ENCODE measurements around the gene CSDE1. TPM values are rescaled to one million over a fixed set of nuclear protein-coding genes. Genes with fewer than 3 reads are reported as not detected.
"Not testable (repeated sequence)": the region's sequence is repeated elsewhere in the genome, so short reads cannot be mapped to it uniquely, and the experiment has no call there.

CSDE1 gene
- total RNA-seq (2022) = 333 and 362 TPM in 2 replicates
- Bru-seq, nascent RNA = percentile 97 among the genes with signal in this experiment
- BruChase-seq, experiment 1, labeled RNA remaining after a 6-hour chase = percentile 98 among the genes with signal in this experiment
- percentile 97 among the genes with signal in this experiment for BruChase-seq, experiment 2, labeled RNA remaining after a 2-hour chase
- long read RNA-seq, full-length matches to known transcripts = 151 of 198 reads
- long read RNA-seq, partial matches to known transcripts = 26 of 198 reads
- long read RNA-seq, other reads (novel, unspliced or antisense) = 21 of 198 reads

- peak within 1 kb of the TSS; percentile 99 for H3K27ac Mint-ChIP-seq (ENCODE audit: unreplicated experiment)
- intact Hi-C loops (cut with micrococcal nuclease; ENCODE audit: unreplicated experiment) = no loop called here
- CTCF ChIA-PET = no interaction called here
These were observed at the start of gene CSDE1 for GRCh38 chr1:114757455-114758255. CSDE1 (minus strand) TSS chr1:114757984; CDS start chr1:114739890, 18,094 bp downstream.

GRCh38 chr1:114804449-114804848, 46.7 kb upstream of the CSDE1 start:
- intact Hi-C loops (cut with micrococcal nuclease; ENCODE audit: unreplicated experiment); H3K9me3 Mint-ChIP-seq (ENCODE audit: low read depth, unreplicated experiment); H3K27ac Mint-ChIP-seq (ENCODE audit: unreplicated experiment); CTCF ChIA-PET; H3K36me3 Mint-ChIP-seq (ENCODE audit: insufficient read depth, unreplicated experiment); H3K4me3 Mint-ChIP-seq (ENCODE audit: low read depth, unreplicated experiment); H3K4me1 Mint-ChIP-seq (ENCODE audit: low read depth, unreplicated experiment); BruUV-seq (replicated peaks); DNase-seq: not testable (repeated sequence)
- peaks cover 32% of the 10 kb centered on the region for H3K27me3 Mint-ChIP-seq (ENCODE audit: unreplicated experiment)

More at GRCh38 chr1:114757455-114758255, at the start of gene CSDE1:
- TF ChIP-seq CTCF (IDR thresholded peaks at IDR 0.05; ENCODE audit: unreplicated experiment) = no peak
- Mint-ChIP-seq H3K27me3 (ENCODE audit: unreplicated experiment) (no peaks in the 10 kb centered on the region), H3K4me1 (ENCODE audit: low read depth, unreplicated experiment) (peaks cover 15% of the 10 kb centered on the region), H3K9me3 (ENCODE audit: low read depth, unreplicated experiment) (no peaks in the 10 kb centered on the region), H3K36me3 (ENCODE audit: insufficient read depth, unreplicated experiment) (peaks cover 34% of the 10 kb centered on the region), H3K4me3 (ENCODE audit: low read depth, unreplicated experiment) (peak within 1 kb of the TSS; percentile 95)
- DNase-seq = peak; percentile 91
- BruUV-seq (replicated peaks) = no TSS peak

GRCh38 chr1:114803001-114803400, 45.2 kb upstream of the CSDE1 start:
- Mint-ChIP-seq H3K27me3 (ENCODE audit: unreplicated experiment) (peaks cover 44% of the 10 kb centered on the region), H3K4me3 (ENCODE audit: low read depth, unreplicated experiment) (no peak overlapping the region), H3K4me1 (ENCODE audit: low read depth, unreplicated experiment) (no peaks in the 10 kb centered on the region), H3K36me3 (ENCODE audit: insufficient read depth, unreplicated experiment) (no peaks in the 10 kb centered on the region), H3K9me3 (ENCODE audit: low read depth, unreplicated experiment) (no peaks in the 10 kb centered on the region), H3K27ac (ENCODE audit: unreplicated experiment) (no peak overlapping the region)
- no peak for TF ChIP-seq CTCF (IDR thresholded peaks at IDR 0.05; ENCODE audit: unreplicated experiment)
- no peak for DNase-seq
- CTCF ChIA-PET = no interaction called here
- no TSS peak for BruUV-seq (replicated peaks)
- intact Hi-C loops (cut with micrococcal nuclease; ENCODE audit: unreplicated experiment) = no loop called here

GRCh38 chr1:114794038-114794437, 36.3 kb upstream of the CSDE1 start:
- Mint-ChIP-seq H3K27me3 (ENCODE audit: unreplicated experiment) (peaks cover 60% of the 10 kb centered on the region), H3K4me1 (ENCODE audit: low read depth, unreplicated experiment) (no peaks in the 10 kb centered on the region), H3K9me3 (ENCODE audit: low read depth, unreplicated experiment) (peaks cover 2% of the 10 kb centered on the region), H3K36me3 (ENCODE audit: insufficient read depth, unreplicated experiment) (no peaks in the 10 kb centered on the region), H3K4me3 (ENCODE audit: low read depth, unreplicated experiment) (no peak overlapping the region), H3K27ac (ENCODE audit: unreplicated experiment) (no peak overlapping the region)
- intact Hi-C loops (cut with micrococcal nuclease; ENCODE audit: unreplicated experiment) = no loop called here
- DNase-seq = no peak
- no TSS peak for BruUV-seq (replicated peaks)
- TF ChIP-seq CTCF (IDR thresholded peaks at IDR 0.05; ENCODE audit: unreplicated experiment) = no peak
- CTCF ChIA-PET = interaction anchor here (0.6 kb wide), 1 partner anchor 486 kb away, joined by 3 read pairs; no protein-coding TSS in a partner anchor

GRCh38 chr1:114790581-114790980, 32.8 kb upstream of the CSDE1 start:
- DNase-seq; BruUV-seq (replicated peaks); H3K4me1 Mint-ChIP-seq (ENCODE audit: low read depth, unreplicated experiment); H3K4me3 Mint-ChIP-seq (ENCODE audit: low read depth, unreplicated experiment); intact Hi-C loops (cut with micrococcal nuclease; ENCODE audit: unreplicated experiment); H3K27ac Mint-ChIP-seq (ENCODE audit: unreplicated experiment); CTCF ChIA-PET; H3K36me3 Mint-ChIP-seq (ENCODE audit: insufficient read depth, unreplicated experiment): not testable (repeated sequence)
- Mint-ChIP-seq H3K27me3 (ENCODE audit: unreplicated experiment) (peaks cover 57% of the 10 kb centered on the region), H3K9me3 (ENCODE audit: low read depth, unreplicated experiment) (peaks cover 12% of the 10 kb centered on the region)

GRCh38 chr1:114786440-114786839, 28.7 kb upstream of the CSDE1 start:
- DNase-seq; BruUV-seq (replicated peaks): not testable (repeated sequence)

More at GRCh38 chr1:114786440-114786839, 28.7 kb upstream of the CSDE1 start:
- CTCF ChIA-PET; H3K4me1 Mint-ChIP-seq (ENCODE audit: low read depth, unreplicated experiment); intact Hi-C loops (cut with micrococcal nuclease; ENCODE audit: unreplicated experiment); H3K9me3 Mint-ChIP-seq (ENCODE audit: low read depth, unreplicated experiment); H3K4me3 Mint-ChIP-seq (ENCODE audit: low read depth, unreplicated experiment); H3K36me3 Mint-ChIP-seq (ENCODE audit: insufficient read depth, unreplicated experiment); H3K27ac Mint-ChIP-seq (ENCODE audit: unreplicated experiment): not testable (repeated sequence)
- peaks cover 41% of the 10 kb centered on the region for H3K27me3 Mint-ChIP-seq (ENCODE audit: unreplicated experiment)
